Kidney (tissue), 22 donors: Measurements from ENCODE around the gene OR4K17. TPM values are rescaled to one million over a fixed set of nuclear protein-coding genes. Genes with fewer than 3 reads are reported as not detected.
"Not testable (repeated sequence)": the region's sequence is repeated elsewhere in the genome, so short reads cannot be mapped to it uniquely, and the experiment has no call there.

ENCODE experiments used
- DNase-seq, 5 donors: peaks; one replicate each; pipeline ENCODE4 v3.0.0-alpha.2; 2013 to 2020
- FAIRE-seq: peaks from 2 replicates; lab custom pipeline; 2012; peaks lifted over from hg19 to GRCh38; lab: Jason Lieb, UNC
- H3K27ac ChIP-seq, 2 donors: one replicate each; pipeline ENCODE4 v1.7.0; 2013; ENCODE audit warnings: low read depth in 2 of 2, low read length in 2 of 2, inconsistent platforms in 1 of 2
- H3K27me3 ChIP-seq: one replicate; pipeline ENCODE4 v1.7.1; 2013; ENCODE audit warnings: low read length, inconsistent platforms; ENCODE audit not compliant: control insufficient read depth, insufficient read depth
- H3K36me3 ChIP-seq, 3 donors: one replicate each; pipeline versions ENCODE4 v1.7.0 to v1.7.1; 2013; ENCODE audit warnings: low read length in 3 of 3, control low read depth in 1 of 3, inconsistent platforms in 1 of 3; ENCODE audit not compliant: insufficient read depth in 3 of 3, control insufficient read depth in 2 of 3
- H3K4me1 ChIP-seq, 3 donors: one replicate each; pipeline versions ENCODE4 v1.7.0 to v1.7.1; 2013; ENCODE audit warnings: low read length in 3 of 3, inconsistent platforms in 1 of 3, low read depth in 1 of 3; ENCODE audit not compliant: control insufficient read depth in 2 of 3, insufficient read depth in 2 of 3
- H3K4me3 ChIP-seq, 3 donors: one replicate each; pipeline versions ENCODE4 v1.7.0 to v1.8.1; 2013; ENCODE audit warnings: low read length in 3 of 3, control low read depth in 1 of 3, inconsistent platforms in 1 of 3
- H3K9ac ChIP-seq, 3 donors: one replicate each; pipeline versions ENCODE4 v1.7.0 to v1.7.1; 2013; ENCODE audit warnings: low read length in 3 of 3, control low read depth in 1 of 3, inconsistent platforms in 1 of 3
- H3K9me3 ChIP-seq, 3 donors: one replicate each; pipeline versions ENCODE4 v1.7.0 to v1.7.1; 2013; ENCODE audit warnings: low read length in 3 of 3, control low read depth in 1 of 3, inconsistent platforms in 1 of 3; ENCODE audit not compliant: control insufficient read depth in 2 of 3, insufficient read depth in 1 of 3
- intact Hi-C: fragments of 100-400 bp; cut with DNase I; formaldehyde crosslinking; loops from one replicate; pipeline ENCODE4 v1.11.1; 2022
- long read RNA-seq, 10 donors: library from polyadenylated mRNA in 1 of 10; unstranded in 1 of 10; transcript quantifications; one replicate each; pipeline ENCODE4 v2.0.0 and lab custom pipeline, GENCODE V29; 2021 to 2026
- polyA plus RNA-seq: library from polyadenylated mRNA; stranded (reverse); fragments of 350-450 nt; fragmentation: Illumina TruSeq; extraction: RNeasy Lipid Tissue Mini Kit (QIAGEN cat#74804); gene quantifications from one replicate; pipeline ENCODE4 v1.2.3, GENCODE V29; 2014; ENCODE audit warnings: low read depth, low replicate concordance; ENCODE audit not compliant: insufficient read depth
- total RNA-seq: library from RNA; stranded (reverse); fragmentation: NEBNext Ultra II Directional; extraction: Animal tissue kit (Norgen Biotek cat#: 25700); gene quantifications from one replicate; pipeline ENCODE4 v1.2.1, GENCODE V29; 2021
- TF ChIP-seq, protein P1 (sequence below): IDR thresholded peaks from 3 replicates; pipeline ENCODE4 v1.5.1; 2012; ENCODE audit warnings: mild to moderate bottlenecking, moderate library complexity, borderline replicate concordance; ENCODE audit not compliant: insufficient read depth; ENCODE audit errors: extremely low read depth
- donor health status: control.
- donor health status: control.
- donor health status: control.
- donor health status: control.
- donor health status: control.
- donor health status: DM: yes; HTN: yes; CAD: no.
- donor health status: Normal renal cell carcinoma (clear cell type).

The OR4K17 gene, protein sequence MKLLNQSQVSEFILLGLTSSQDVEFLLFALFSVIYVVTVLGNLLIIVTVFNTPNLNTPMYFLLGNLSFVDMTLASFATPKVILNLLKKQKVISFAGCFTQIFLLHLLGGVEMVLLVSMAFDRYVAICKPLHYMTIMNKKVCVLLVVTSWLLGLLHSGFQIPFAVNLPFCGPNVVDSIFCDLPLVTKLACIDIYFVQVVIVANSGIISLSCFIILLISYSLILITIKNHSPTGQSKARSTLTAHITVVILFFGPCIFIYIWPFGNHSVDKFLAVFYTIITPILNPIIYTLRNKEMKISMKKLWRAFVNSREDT
- not detected for total RNA-seq
- polyA plus RNA-seq, result not detected
- long read RNA-seq, donor 1, result 0 reads
- long read RNA-seq, donor 2, result 0 reads
- long read RNA-seq, donor 3, result 0 reads
- long read RNA-seq, donor 4, result 0 reads
- long read RNA-seq, donor 5, result 0 reads
- long read RNA-seq, donor 6, result 0 reads
- long read RNA-seq, donor 7, result 0 reads
- long read RNA-seq, donor 8, result 0 reads
- long read RNA-seq, donor 9, result 0 reads
- long read RNA-seq, donor 10, result 0 reads

DNA sequence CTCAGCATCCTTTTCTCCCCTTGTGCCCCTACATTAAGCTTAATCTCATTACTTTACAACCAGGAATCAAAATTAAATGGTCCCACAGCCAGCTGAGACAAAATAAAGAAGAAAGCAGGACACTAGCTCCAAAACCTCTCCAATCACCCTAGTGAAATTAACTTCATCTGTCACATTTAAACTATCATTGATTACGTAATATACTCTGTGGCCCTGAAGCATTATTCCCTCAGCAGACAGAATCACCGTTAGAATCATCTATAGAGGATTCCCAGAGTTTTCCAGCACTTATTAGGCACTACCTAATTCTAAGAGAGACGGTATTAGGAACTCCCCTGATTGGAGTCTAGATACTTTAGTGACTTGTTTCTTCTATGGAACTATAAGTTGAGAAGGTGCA is at the start of gene OR4K17:
Gene OR4K17 (plus strand): TSS at position 302 of the 400 bp plus-strand sequence. CDS start 6,761 bp downstream, outside the sequence.
- H3K27me3 ChIP-seq, result no peaks in the 10 kb centered on the region
- DNase-seq (no peak), FAIRE-seq (no peak)
- no peaks in the 10 kb centered on the region for H3K4me1 ChIP-seq
- H3K27ac ChIP-seq, result no peak within 1 kb of the TSS
- H3K9ac ChIP-seq, result no peak within 1 kb of the TSS
- peaks cover 0 to 2% (median 0%) of the 10 kb centered on the region in 3 donors for H3K9me3 ChIP-seq
- H3K36me3 ChIP-seq, result no peaks in the 10 kb centered on the region
- no peak within 1 kb of the TSS for H3K4me3 ChIP-seq
- TF ChIP-seq, protein P1, sequence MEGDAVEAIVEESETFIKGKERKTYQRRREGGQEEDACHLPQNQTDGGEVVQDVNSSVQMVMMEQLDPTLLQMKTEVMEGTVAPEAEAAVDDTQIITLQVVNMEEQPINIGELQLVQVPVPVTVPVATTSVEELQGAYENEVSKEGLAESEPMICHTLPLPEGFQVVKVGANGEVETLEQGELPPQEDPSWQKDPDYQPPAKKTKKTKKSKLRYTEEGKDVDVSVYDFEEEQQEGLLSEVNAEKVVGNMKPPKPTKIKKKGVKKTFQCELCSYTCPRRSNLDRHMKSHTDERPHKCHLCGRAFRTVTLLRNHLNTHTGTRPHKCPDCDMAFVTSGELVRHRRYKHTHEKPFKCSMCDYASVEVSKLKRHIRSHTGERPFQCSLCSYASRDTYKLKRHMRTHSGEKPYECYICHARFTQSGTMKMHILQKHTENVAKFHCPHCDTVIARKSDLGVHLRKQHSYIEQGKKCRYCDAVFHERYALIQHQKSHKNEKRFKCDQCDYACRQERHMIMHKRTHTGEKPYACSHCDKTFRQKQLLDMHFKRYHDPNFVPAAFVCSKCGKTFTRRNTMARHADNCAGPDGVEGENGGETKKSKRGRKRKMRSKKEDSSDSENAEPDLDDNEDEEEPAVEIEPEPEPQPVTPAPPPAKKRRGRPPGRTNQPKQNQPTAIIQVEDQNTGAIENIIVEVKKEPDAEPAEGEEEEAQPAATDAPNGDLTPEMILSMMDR, result no peak
- intact Hi-C loops, result no loop called here

DNA sequence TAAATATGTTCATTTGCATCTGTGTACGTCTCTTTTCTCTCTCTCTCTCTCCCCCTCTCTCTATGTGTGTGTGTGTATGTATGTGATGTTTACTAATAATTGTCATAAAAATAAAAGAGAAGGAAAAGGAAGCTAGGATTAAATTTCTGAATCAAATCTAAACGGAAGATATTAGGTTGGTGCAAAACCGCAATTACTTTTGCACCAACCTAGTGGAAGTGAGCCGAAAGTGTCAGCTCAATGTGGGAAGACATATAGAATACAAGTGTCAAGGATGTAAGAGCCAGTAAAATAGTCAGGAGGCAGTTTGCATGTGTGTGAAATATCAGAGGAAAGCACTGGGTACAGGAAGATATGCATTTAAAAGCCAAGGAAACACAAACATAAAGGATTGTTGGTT is 18.5 kb upstream of the OR4K17 start:
- Histone ChIP-seq H3K9ac (no peak overlapping the region), H3K4me1 (no peaks in the 10 kb centered on the region), H3K36me3 (no peaks in the 10 kb centered on the region), H3K9me3 (no peaks in the 10 kb centered on the region), H3K4me3 (no peak overlapping the region), H3K27me3 (no peaks in the 10 kb centered on the region), H3K27ac (no peak overlapping the region)
- TF ChIP-seq, protein P1, result no peak
- FAIRE-seq (no peak), DNase-seq (no peak)
- intact Hi-C loops, result no loop called here

DNA sequence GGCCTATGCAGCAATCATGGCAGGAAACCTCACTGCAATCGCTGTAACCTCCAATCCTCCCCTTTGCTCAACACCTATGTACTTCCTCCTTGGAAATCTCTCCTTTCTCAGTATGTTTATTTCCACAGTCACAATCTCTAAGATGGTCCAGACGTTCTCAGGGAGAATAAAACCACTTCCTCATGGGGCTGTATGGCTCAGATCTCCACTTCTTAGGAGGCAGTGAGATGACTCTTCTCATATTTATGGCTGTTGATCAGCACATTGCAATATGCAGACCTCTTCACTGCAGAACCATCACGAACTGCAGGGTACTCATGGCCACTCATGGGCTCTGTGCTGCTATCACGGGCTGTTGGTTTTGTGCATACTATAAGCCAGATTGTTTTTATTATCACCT is 17.1 kb upstream of the OR4K17 start:
- DNase-seq (no peak), FAIRE-seq (no peak)
- TF ChIP-seq, protein P1, result no peak
- Histone ChIP-seq H3K4me1 (no peaks in the 10 kb centered on the region), H3K9ac (no peak overlapping the region), H3K9me3 (no peaks in the 10 kb centered on the region), H3K27me3 (no peaks in the 10 kb centered on the region), H3K4me3 (no peak overlapping the region), H3K36me3 (no peaks in the 10 kb centered on the region), H3K27ac (no peak overlapping the region)
- intact Hi-C loops, result no loop called here

DNA sequence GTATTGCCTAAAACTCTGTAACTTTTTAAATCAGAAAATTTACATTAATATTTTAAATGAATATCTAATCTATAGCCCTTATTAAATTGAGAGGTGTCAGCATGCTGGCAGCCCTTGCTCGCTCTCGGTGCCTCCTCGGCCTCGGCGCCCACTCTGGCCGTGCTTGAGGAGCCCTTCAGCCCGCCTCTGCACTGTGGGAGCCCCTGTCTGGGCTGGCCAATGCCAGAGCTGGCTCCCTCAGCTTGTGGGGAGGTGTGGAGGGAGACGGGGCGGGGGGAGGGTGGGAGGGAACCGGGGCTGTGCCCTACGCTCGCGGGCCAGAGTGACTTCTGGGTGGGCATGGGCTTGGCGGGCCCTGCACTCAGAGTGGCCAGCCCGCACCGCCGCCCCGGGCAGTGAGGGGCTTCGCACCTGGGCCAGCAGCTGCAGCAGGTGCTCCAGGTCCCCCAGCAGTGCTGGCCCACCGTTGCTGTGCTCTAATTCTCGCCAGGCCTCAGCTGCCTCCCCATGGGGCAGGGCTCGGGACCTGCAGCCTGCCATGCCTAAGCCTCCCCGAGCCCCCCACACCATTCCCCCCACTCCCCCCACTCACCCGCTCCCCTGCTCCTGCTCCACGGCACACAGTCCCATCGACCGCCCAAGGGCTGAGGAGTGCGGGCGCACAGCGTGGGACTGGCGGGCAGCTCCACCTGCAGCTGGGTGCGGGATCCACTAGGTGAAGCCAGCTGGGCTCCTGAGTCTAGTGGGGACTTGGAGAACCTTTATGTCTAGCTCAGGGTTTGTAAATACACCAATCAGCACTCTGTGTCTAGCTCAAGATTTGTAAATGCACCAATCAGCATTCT is 11.4 kb upstream of the OR4K17 start:
- H3K9ac ChIP-seq, H3K9me3 ChIP-seq, FAIRE-seq, H3K27ac ChIP-seq, H3K36me3 ChIP-seq, intact Hi-C loops, H3K4me3 ChIP-seq, H3K27me3 ChIP-seq, DNase-seq, H3K4me1 ChIP-seq: not testable (repeated sequence)
